Endodermal cell (in vitro differentiated cells): Measurements from ENCODE around the gene GPR161. TPM values are rescaled to one million over a fixed set of nuclear protein-coding genes. Genes with fewer than 3 reads are reported as not detected.
A peak's percentile ranks its signal among the peaks of the same experiment; 100 is the strongest.

Source experiments
- DNase-seq: peaks from one replicate; pipeline ENCODE4 v3.0.0-alpha.2; 2017
- H3K27ac ChIP-seq: 2 replicates; pipeline ENCODE4 v1.5.1; 2013; ENCODE audit warnings: mild to moderate bottlenecking, low read depth, low read length, moderate library complexity
- H3K27me3 ChIP-seq: 2 replicates; pipeline ENCODE4 v1.6.1; 2013; ENCODE audit warnings: mild to moderate bottlenecking, low read length, moderate library complexity; ENCODE audit not compliant: insufficient read depth, control insufficient read depth, poor library complexity, severe bottlenecking
- H3K36me3 ChIP-seq: 2 replicates; pipeline ENCODE4 v1.7.0; 2013; ENCODE audit warnings: mild to moderate bottlenecking, low read length, moderate library complexity; ENCODE audit not compliant: control insufficient read depth, insufficient read depth
- H3K4me1 ChIP-seq: one replicate; pipeline ENCODE4 v1.7.0; 2013; ENCODE audit warnings: low read length; ENCODE audit not compliant: control insufficient read depth, insufficient read depth
- H3K4me3 ChIP-seq: 2 replicates; pipeline ENCODE4 v1.5.1; 2013; ENCODE audit warnings: mild to moderate bottlenecking, low read length, moderate library complexity
- H3K9ac ChIP-seq: 2 replicates; pipeline ENCODE4 v1.6.1; 2013; ENCODE audit warnings: mild to moderate bottlenecking, low read length, moderate library complexity; ENCODE audit not compliant: poor library complexity, severe bottlenecking; ENCODE audit errors: extremely low read depth
- H3K9me3 ChIP-seq: 2 replicates; pipeline ENCODE4 v1.6.1; 2013; ENCODE audit warnings: mild to moderate bottlenecking, low read length, moderate library complexity; ENCODE audit not compliant: control insufficient read depth
- H3K27ac Mint-ChIP-seq: 2 replicates; pipeline ENCODE4 v1.8.0; 2020; ENCODE audit warnings: mixed read lengths
- H3K27me3 Mint-ChIP-seq: 2 replicates; pipeline ENCODE4 v1.8.0; 2021; ENCODE audit warnings: mild to moderate bottlenecking, mixed read lengths; ENCODE audit not compliant: insufficient read depth
- H3K36me3 Mint-ChIP-seq: 2 replicates; pipeline ENCODE4 v1.8.0; 2020; ENCODE audit warnings: low read depth, mixed read lengths
- H3K4me1 Mint-ChIP-seq: 2 replicates; pipeline ENCODE4 v1.8.0; 2020; ENCODE audit warnings: mixed read lengths
- H3K4me3 Mint-ChIP-seq: 2 replicates; pipeline ENCODE4 v1.8.0; 2020; ENCODE audit warnings: mild to moderate bottlenecking, moderate library complexity, mixed read lengths
- H3K9me3 Mint-ChIP-seq: 2 replicates; pipeline ENCODE4 v1.8.0; 2020; ENCODE audit warnings: mild to moderate bottlenecking, mixed read lengths
- WGBS, 2 experiments: methylation state at CpG; one replicate each; pipeline versions ENCODE4 v1.1.5 to v1.1.7; 2013; ENCODE audit warnings: missing lambda C conversion rate in 2 of 2, mixed read lengths in 1 of 2; ENCODE audit not compliant: insufficient coverage in 1 of 2, insufficient read length in 1 of 2; 5-methylcytosine and 5-hydroxymethylcytosine counted together
- total RNA-seq, 2 donors: library from RNA; stranded (reverse); fragmentation: NEBNext Ultra II Directional in 1 of 2; extraction: Animal tissue kit (Norgen Biotek cat#: 25700) in 1 of 2; gene quantifications; 2 replicates in 1 of 2; 3 replicates in 1 of 2; pipeline ENCODE4 v1.2.1, GENCODE V29; 2021
- TF ChIP-seq, protein P1 (sequence below): fragments of 200-600 bp; sonication (generic); conservative IDR thresholded peaks from 2 replicates; pipeline ENCODE4 v1.5.0; 2021; ENCODE audit warnings: antibody characterized with exemption, mild to moderate bottlenecking

The GPR161 gene
- total RNA-seq, 2 donors from 2014 or later = 24.0 to 26.6 TPM

DNA sequence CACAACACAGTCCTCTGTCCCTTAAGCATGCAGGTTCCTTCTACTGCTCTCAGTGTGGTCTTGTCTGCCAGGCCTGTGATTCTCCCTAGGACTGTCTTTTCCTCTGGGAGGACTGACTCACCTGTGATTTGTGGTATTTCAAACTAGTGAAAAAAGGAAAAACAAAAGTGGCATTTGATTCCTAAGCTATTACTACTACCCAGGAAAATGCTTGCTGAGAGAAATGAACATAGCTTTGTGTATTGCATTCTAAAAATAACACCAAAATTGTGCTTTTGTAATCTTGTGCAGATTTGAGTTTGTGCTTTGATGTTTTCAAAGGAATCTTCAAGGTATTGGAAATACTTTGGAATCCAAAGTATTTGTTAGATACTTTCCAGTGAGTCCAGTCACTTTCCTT, 57.0 kb downstream of the GPR161 start:
- Mint-ChIP-seq H3K4me1 (peaks cover 7% of the 10 kb centered on the region), H3K9me3 (no peaks in the 10 kb centered on the region), H3K27ac (no peak overlapping the region), H3K36me3 (peaks cover 35% of the 10 kb centered on the region), H3K4me3 (no peak overlapping the region), H3K27me3 (no peaks in the 10 kb centered on the region)
- H3K4me1 ChIP-seq = no peaks in the 10 kb centered on the region
- no peak overlapping the region for H3K27ac ChIP-seq
- H3K27me3 ChIP-seq = no peaks in the 10 kb centered on the region
- no peak overlapping the region for H3K4me3 ChIP-seq
- no peaks in the 10 kb centered on the region for H3K9me3 ChIP-seq
- peaks cover 65% of the 10 kb centered on the region for H3K36me3 ChIP-seq
- TF ChIP-seq, protein P1, sequence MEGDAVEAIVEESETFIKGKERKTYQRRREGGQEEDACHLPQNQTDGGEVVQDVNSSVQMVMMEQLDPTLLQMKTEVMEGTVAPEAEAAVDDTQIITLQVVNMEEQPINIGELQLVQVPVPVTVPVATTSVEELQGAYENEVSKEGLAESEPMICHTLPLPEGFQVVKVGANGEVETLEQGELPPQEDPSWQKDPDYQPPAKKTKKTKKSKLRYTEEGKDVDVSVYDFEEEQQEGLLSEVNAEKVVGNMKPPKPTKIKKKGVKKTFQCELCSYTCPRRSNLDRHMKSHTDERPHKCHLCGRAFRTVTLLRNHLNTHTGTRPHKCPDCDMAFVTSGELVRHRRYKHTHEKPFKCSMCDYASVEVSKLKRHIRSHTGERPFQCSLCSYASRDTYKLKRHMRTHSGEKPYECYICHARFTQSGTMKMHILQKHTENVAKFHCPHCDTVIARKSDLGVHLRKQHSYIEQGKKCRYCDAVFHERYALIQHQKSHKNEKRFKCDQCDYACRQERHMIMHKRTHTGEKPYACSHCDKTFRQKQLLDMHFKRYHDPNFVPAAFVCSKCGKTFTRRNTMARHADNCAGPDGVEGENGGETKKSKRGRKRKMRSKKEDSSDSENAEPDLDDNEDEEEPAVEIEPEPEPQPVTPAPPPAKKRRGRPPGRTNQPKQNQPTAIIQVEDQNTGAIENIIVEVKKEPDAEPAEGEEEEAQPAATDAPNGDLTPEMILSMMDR = no peak
- DNase-seq = no peak
- no peak overlapping the region for H3K9ac ChIP-seq

DNA sequence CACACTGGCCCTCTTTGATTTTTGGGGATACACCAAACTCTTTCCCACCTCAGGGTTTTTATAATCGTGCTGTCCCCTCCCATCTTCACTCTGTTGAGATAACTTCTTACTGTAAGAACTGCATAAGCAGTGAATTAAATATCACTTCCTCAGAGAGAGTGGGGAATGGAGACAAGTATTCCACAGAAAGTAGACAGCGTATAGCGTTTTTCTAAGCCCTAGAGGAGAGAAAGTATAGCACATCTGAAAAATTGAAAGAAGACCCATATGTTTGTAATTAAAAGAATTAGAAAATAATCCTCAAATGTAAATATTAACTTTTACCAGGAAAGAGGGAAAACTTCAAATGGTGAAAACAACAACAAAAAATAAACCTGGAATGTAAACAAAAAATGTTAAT, 67.3 kb downstream of the GPR161 start:
- H3K36me3 ChIP-seq = peaks cover 85% of the 10 kb centered on the region
- H3K27ac ChIP-seq = no peak overlapping the region
- no peaks in the 10 kb centered on the region for H3K27me3 ChIP-seq
- no peak for DNase-seq
- H3K9ac ChIP-seq = no peak overlapping the region
- 86 to 100% methylated on average over 1 to 3 of the region's 3 CpGs for WGBS, 2 experiments
- TF ChIP-seq, protein P1 = peak; percentile 36
- Mint-ChIP-seq H3K4me1 (no peaks in the 10 kb centered on the region), H3K4me3 (no peak overlapping the region), H3K9me3 (no peaks in the 10 kb centered on the region), H3K27me3 (no peaks in the 10 kb centered on the region), H3K27ac (no peak overlapping the region), H3K36me3 (peaks cover 57% of the 10 kb centered on the region)
- no peaks in the 10 kb centered on the region for H3K9me3 ChIP-seq
- H3K4me3 ChIP-seq = no peak overlapping the region
- H3K4me1 ChIP-seq = no peaks in the 10 kb centered on the region

DNA sequence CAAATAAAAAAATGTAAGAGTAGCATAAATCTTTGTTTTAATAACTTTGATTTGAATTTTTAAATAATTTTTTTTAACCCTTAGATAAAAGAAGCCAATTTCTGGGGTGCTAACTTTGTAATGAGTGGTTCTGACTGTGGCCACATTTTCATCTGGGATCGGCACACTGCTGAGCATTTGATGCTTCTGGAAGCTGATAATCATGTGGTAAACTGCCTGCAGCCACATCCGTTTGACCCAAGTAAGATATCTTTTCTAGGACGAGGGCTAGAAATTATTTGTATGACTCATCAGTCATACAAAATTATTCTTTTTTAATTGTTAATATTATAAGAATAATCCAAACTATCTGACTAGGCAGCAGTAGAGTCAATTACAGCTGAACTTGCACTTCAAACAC, 71.2 kb downstream of the GPR161 start:
- TF ChIP-seq, protein P1 = no peak
- H3K36me3 Mint-ChIP-seq = peaks cover 45% of the 10 kb centered on the region
- no peak for DNase-seq
- Histone ChIP-seq H3K4me1 (no peaks in the 10 kb centered on the region), H3K9me3 (no peaks in the 10 kb centered on the region), H3K9ac (no peak overlapping the region), H3K36me3 (peaks cover 67% of the 10 kb centered on the region), H3K4me3 (no peak overlapping the region), H3K27ac (no peak overlapping the region), H3K27me3 (no peaks in the 10 kb centered on the region)
- no peak overlapping the region for H3K4me3 Mint-ChIP-seq
- H3K4me1 Mint-ChIP-seq = no peaks in the 10 kb centered on the region
- 98 to 100% methylated on average over 1 to 3 of the region's 3 CpGs for WGBS, 2 experiments
- H3K27me3 Mint-ChIP-seq = no peaks in the 10 kb centered on the region
- H3K9me3 Mint-ChIP-seq = no peaks in the 10 kb centered on the region
- H3K27ac Mint-ChIP-seq = no peak overlapping the region
